ENCODE data around the gene DDX49.

- TF ChIP-seq EZH2 (IDR thresholded peaks at IDR 0.05; ENCODE audit: insufficient read depth, poor library complexity, severe bottlenecking) = no peak
- no peak for TF ChIP-seq EZH2phosphoT487 (IDR thresholded peaks at IDR 0.05; ENCODE audit: insufficient read depth, low read depth)
These were observed 29.5 kb downstream of the DDX49 start for GRCh38 chr19:18948976-18949356.

Measured in GM23248 (cell line).